GM21390 (cell line): Measurements from ENCODE around the gene MUC7.
"Not testable (repeated sequence)": the region's sequence is repeated elsewhere in the genome, so short reads cannot be mapped to it uniquely, and the experiment has no call there.

Experiments
- ATAC-seq: cut with Tn5 transposase; IDR thresholded peaks from one replicate; pipeline ENCODE4 v1.9.1; 2021; ENCODE audit not compliant: unreplicated experiment

MUC7 gene

DNA sequence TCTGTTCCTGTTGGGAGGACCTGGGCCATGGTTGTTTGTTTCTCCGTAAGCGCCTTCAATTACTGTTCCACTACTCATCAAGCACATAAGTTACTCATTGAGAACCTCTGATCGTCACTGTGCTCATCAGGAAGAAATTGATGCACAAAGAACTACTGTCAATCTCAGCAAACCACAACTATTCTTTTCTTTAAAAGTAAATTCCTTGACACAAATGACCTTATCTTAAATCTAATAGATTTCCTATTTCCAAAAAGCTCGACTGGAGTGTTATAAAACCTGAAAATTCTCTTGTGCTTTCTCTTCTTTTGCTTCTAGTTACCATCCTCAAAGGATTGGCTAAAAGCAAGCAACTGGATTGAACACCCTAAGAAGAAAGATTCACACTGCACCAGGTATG, at the start of gene MUC7:
MUC7 (plus strand) TSS at position 301 of the 400 bp plus-strand sequence. CDS start 1,825 bp downstream, outside the sequence.
- ATAC-seq, result no peak

DNA sequence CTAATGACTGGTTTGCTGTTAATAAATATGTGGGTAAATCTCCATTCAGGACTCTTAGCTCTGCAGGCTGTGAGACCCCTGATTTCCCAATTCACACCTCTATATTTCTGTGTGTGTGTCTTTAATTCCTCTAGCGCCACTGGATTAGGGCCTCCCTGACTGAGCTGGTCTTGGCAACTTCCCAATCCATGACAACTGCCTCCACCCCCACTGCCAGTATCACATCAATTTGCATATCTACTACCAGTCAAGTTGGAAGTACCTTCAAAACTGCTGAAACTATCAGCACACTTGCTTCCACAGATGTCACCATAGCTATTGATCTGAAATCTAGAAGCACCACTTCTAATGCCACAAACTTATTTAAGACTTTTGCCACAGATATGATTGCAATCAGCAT, 46.7 kb upstream of the MUC7 start:
- ATAC-seq, result no peak

DNA sequence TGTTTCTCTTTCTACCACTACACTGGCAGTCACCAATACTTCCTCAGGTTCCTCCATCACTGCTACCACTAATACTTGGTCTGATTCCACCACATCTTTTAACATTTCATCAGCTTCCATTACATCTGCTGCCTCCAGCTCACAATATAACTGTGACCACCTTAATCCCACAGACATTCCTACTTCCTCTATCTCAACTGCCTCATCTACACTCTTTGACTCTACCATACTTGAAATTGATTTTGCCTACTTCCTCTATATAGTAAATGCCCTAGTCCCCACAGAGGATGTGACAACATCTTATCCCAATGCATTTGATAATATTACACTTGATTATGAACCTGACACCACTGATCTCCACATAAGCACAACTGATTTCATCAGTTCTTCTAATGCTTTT, 45.2 kb upstream of the MUC7 start:
- no peak for ATAC-seq

DNA sequence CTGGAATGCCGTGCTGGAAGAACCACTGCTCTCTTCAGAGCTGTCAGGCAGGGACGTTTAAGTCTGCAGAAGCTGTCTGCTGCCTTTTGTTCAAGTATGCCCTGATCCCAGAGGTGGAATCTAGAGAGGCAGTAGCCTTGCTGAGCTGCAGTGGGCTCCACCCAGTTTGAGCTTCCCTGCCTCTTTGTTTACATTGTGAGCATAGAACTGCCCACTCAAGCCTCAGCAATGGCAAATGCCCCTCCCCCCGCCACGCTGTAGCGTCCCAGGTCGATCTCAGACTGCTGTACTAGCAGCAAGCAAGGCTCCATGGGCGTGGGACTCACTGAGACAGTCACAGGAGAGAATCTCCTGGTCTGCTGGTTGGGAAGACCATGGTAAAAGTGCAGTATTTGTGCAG, 34.8 kb upstream of the MUC7 start:
- no peak for ATAC-seq

DNA sequence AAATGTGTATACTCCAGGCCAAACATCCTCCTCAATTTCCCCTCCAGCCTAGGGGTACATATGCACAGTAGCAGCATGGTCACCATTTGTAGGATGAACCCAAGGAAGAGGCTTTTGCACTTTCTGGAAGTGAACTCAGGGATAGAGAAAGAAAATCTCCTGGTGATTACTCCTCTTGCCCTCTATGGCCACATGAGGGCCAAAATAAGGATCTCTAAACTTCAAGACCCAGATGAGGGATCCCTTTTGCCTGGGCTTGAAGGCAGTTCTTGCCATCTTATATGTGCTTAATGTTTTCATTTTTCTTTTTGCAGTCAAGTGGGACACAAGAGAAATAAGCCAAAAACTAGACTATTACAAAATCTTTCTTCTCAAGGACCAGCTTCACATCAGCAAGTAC, 29.5 kb upstream of the MUC7 start:
- no peak for ATAC-seq

DNA sequence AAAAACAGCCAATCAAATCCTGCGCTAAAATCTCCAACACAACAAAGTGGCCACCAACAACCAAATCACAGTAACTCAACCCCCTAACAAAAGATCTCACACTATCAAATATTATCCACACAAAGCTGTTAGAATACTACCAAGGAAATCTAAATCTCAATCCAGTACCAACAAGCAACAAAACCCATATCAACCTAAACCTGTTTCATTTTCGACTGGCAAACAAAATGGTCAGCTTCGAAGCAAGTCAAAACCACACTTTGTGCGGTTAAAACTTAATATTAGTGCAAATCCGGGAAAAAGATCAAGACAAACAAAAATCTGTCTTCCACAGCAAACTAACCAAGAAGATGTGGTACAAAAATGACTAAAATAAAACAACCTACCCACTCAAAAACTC, 28.7 kb upstream of the MUC7 start:
- no peak for ATAC-seq

DNA sequence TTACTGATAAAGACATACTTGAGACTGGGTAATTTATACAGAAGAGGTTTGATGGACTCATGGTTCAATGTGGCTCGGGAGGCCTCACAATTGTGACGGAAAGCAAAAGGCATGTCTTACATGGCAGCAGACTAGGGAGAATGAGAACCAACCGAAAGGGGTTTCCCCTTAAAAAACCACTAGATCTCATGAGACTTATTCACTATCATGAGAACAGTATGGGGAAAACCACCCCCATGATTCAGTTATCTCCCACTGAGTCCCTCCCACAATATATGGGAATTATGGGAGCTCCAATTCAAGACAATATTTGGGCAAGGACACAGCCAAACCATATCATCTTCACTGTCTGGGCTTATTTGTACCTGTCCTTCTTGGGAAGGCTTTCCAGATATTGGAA, 22.8 kb upstream of the MUC7 start:
- ATAC-seq, result peak; percentile 76

DNA sequence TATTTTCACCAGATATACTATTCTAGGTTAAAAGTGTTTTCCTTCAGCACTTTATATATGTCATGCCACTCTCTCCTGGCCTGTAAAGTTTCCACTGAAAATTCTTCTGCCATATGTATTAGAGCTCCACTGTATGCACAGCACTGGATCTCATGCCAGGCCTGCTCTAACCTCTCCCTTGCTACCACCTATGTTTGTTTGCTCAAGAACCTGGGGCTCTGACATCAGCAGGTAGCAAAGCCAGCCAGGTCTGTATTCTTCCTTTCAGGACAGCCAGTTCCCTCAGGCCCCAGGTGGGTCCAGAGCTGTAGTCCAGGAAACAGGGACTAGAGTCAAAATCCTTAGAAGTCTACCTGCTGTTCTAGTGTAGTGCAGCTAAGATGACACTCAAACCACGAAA, 19.1 kb upstream of the MUC7 start:
- no peak for ATAC-seq

DNA sequence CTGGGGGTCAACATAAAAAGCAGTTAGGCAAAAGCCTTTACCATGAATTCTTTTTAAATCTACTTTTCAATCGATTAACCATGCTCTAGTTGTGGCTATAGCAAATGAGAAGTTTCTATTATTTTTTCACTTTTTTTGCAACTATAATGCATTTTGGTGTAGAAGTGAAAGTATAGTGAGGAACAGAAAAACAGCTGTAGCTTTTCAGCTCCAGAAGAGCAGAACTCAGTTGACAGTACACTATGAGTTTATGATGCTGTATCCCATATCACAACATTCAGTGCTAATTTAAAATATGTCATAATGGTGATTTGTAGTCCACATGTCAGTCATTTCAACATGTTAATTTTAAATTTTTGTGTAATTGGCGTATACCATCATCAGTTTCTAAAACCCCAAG, 8.7 kb upstream of the MUC7 start:
- ATAC-seq, result no peak

DNA sequence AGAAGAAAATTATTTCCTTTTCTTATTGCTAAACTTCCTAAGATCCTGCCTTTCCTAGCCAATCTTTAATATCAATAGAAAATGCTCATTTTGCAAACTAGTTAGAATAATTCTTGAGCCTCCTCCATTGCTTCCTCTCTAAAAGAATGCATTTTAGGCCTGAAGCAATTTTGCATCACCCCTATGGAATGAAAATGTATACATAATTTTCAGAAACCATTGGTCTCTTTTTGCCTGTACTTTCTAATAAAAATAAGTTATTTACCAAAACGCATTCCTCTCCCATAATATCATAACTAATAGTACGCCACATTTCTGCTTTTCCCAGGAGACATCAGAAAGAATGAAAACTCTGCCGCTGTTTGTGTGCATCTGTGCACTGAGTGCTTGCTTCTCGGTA, 1.7 kb downstream of the MUC7 start:
- no peak for ATAC-seq

DNA sequence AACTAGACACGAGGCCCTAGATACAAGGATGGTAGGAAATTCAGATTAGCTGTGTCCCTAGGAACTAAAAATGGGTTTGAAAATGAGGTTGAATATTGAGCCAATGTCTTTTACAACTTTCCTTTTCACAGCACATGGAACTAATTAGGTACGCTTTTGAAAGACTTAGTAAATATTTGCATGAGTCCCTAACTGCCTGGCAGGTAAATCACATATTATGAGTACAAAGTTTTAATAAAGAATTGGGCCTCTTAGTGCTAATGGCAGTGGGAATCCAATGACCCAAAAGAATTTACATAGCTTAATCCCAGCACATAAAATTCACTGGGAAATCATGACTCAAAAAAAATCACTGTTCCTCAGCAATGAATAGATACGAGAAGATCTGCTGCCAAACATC, 16.8 kb downstream of the MUC7 start:
- no peak for ATAC-seq

DNA sequence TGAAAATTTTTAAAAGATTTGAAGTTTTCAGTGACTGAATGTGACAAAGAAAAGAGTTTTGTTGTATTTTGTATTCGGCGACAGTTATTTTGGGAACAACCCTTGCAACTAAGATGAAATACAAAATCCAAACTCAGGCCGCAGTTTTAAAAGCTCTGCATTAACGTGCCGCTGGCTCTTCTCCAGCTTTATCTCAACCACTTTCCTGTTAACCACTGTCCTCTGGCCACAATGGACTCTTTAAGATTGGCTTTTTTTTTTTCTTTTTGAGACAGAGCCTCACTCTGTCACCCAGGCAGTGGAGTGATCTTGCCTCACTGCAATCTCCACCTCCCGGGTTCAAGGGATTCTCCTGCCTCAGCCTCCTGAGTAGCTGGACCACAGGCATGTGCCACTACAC, 24.2 kb downstream of the MUC7 start:
- no peak for ATAC-seq

DNA sequence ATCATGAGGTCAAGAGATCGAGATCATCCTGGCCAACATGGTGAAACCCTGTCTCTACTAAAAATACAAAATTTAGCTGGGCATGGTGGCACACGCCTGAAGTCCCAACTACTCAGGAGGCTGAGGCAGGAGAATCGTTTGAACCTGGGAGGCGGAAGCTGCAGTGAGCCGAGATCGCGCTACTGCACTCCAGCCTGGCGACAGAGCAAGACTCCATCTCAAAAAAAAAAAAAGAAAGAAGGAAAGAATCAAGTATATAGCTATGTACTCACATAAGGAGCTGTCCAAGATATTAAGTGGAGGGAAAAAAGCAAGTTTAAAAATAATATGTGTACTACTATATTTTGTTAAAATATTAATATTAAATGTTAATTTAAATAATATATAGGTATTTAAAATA, 29.8 kb downstream of the MUC7 start:
- not testable (repeated sequence) for ATAC-seq

DNA sequence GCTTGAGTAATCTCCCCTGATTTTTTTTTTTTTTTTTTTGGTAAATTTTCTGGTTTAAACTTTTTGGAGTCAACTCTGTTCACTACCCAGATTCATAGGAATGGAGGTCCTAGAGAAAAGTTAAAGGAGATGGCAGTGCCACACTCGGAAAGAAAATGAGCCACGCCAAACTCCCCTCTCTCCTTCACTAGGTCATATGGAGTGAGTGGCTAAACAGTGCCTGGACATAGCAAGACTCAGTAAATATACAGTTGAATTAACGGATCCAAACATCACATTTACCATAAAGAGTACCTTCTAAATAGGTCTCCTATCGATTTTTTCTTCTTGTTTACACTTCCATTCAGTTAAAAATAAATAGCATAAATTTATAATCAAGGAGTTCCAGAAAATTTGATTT, 32.7 kb downstream of the MUC7 start:
- ATAC-seq, result no peak

DNA sequence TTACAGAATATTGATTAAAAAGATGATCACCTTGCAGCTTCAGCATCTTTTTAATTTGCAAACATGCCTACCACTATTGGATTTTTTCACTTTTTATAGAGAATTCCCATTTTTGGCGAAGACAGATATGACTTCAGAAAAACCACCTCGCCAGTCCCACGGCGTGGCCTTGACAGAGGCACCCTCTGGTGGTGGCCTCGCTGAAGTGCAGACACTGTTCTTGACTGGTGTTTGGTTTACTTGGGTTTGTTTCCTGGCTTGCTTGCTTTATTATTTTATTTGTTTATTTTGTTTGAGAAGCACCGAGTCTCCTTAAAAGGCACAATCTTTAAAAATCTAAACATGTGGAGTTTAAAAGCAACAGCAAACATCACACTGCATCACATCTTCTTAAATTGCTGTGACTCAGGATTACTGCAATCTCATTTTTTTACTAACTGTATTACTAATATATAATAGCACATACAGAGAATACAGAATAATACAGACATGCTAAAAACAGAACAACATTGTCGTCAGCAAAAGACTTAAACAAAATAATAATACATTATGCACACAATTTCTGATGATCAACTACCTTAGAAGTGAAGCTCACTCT, 33.3 kb downstream of the MUC7 start:
- peak; percentile 98 for ATAC-seq

DNA sequence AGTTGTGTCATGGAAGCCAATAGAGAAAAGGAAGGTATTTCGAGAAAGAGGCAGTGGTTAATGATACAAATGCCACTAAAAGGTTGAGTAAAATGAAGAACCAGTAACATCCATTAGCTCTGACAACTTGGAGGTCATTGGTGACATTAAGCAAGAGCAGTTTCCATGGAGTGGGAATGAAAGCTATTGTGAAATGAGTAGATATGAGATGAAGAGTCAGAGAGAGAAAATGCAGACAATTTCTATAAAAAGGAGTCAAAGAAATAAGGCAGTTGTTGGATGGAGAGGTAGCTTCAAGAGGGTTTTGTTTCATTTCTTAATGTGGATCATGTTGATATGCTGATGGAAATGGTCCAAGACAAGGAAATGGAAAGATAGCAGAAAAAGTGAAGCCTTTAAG, 36.8 kb downstream of the MUC7 start:
- no peak for ATAC-seq

DNA sequence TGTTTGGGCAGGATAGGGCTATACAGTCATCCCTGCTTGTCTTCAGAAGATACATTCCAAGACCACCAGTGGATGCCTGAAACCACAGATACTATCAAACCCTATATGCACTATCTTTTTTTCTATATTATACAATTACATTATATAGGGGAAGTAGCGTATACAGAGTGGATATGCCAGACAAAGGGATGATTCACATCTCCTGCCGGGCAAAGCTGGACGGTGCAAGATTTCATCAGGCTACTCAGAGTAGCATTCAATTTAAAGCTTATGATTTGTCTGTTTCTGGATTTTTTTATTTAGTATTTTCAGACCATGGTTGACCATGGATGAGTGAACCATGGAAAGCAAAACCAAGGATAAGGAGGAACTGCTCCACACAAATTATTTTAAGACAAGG, 39.4 kb downstream of the MUC7 start:
- no peak for ATAC-seq

DNA sequence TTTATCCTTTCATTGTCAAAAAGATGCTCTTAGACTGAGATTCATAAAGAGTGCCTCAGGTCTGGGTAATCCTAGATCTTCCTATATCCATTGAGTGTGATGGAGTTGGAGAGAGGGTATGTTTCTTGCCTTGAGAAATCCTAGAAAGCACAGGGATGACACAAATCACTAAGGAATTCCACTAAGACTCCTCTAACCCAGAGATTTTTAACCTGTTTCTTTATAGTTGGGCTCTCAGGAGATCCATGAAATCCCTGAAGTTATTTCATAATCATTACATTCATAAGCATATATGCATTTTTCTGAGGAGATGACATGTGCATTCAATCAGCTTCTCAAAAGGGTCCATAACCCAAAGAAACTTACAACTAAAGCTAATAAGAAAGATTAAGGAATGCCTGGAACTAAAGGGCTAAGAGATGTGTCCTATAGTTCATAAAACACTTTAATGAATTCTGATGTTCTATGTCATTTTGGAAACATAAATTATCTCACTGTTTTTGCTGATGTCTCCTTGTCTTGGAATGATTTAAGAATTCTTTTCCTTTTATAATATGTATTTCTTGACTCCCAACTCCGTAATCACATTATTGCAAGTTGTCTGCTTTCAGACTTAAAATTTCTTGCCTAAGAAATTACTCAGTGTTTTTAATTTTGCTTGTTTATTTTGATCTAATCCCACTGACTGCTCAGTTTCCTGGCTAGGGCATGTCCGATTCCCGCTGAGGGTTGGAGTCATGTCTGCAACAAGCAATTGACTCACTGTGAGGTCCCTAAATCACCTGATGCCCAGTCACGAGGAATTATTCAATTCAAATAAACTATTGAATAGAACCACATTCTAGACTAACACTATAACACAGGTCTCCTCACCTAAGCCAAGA, 43.6 kb downstream of the MUC7 start:
- ATAC-seq, result no peak

DNA sequence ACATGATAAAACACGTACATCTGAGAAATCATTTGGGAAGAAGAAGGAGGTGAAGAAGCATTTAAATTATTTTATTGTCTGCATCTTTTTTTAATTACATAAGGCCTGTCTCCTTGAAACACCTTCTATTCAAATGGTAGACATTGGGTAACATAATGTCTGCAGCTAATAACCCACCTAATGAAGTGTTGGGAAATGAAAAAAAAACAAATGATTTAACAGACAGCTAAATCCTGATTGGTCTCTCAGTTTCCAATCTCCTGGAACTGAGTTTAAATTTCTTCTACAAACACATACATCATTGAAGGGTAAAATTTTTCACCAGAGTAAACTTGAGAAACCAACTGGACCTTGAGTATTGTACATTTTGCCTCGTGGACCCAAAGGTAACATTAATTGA, 46.3 kb downstream of the MUC7 start, which contains the start of gene AMTN:
AMTN (plus strand) TSS at position 301 of the 400 bp plus-strand sequence. CDS start 209 bp downstream, outside the sequence.
- ATAC-seq, result no peak

DNA sequence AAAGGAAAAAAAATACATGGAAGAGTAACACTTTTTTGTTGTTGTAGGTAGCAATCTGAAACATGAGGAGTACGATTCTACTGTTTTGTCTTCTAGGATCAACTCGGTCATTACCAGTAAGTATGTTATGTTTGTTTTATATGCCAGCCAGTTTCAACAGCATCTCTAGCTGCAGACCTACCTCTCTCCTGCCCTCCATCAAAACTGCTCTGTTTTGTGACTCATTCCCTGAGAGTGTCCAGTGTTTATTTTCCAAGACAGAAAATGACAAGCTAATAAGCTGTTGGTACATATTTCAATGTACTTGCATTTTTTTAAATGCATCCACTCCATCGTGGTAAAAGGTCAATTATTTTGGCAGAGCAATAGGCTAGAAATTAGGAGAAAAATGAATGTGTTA, 46.7 kb downstream of the MUC7 start:
- no peak for ATAC-seq

DNA sequence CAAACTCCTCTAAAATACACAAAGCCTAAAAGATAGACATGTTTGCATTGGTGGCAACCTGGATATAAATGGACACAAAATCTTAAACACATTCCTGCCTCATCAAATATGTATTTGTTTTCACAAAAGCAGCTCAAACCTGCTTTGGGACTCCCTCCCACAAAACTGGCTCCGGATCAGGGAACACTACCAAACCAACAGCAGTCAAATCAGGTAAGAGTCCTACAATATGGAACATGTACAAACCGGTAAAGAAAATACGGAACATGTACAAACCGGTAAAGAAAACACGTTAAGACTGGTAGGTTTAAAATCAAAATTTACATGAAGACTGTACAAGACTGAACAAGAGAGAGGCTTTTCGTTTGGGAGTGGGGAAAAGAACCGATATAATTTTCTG, 50.6 kb downstream of the MUC7 start:
- no peak for ATAC-seq

DNA sequence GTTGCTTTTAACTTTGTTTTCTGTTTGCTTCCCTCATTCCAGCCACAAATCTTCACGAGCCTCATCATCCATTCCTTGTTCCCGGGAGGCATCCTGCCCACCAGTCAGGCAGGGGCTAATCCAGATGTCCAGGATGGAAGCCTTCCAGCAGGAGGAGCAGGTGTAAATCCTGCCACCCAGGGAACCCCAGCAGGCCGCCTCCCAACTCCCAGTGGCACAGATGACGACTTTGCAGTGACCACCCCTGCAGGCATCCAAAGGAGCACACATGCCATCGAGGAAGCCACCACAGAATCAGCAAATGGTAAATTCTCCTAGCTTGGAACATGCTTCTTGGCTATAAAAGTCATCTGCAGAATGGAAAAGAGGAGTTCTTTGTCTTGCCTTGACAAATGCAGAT, 59.0 kb downstream of the MUC7 start:
- no peak for ATAC-seq

DNA sequence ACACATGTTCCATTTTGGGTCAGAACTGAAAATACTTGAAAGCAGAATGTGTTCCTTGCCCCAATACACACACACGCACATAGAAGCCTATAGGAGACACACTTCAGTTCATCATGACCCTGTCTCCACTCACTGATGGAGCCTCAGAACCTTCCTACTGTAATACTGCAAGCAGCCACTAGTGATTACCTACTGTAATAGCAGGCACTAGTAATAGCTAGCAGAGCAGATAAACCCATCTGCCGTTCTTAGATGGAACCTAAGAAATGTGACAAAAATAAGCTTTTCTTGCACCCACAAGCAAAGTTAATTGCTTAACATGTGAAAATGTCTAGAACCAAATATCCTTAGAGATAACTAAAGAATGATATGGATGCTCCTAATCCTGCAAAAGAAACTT, 60.0 kb downstream of the MUC7 start:
- peak; percentile 90 for ATAC-seq
